ENCODE data around the gene OR1I1.

DNA sequence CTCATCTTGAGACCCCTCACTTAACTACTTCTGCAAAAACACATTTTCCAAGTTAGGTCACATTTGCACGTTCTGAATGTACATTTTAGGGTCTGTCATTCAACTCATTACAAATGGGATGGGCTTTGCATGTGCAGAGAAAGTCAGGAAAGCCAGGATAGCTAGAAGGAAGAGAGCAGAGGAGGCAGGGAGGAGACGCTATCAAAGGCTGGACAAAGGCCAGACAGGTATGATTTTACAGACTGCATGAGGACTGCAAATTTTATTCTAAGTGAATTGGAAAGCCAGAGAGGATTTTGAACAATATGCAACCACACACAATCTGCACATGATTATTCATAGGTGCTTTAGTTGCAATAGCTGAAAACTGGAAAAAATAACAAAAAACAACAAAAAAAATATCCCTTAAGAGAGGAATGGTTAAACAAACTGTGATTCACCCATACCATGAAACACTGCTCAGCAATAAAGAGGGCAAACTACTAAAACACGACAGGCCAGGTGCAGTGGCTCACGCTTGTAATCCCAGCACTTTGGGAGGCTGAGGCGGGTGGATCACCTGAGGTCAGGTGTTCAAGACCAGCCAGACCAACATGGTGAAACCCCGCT, 46.3 kb downstream of the OR1I1 start:
- TF ChIP-seq TARDBP (IDR thresholded peaks at IDR 0.05) (no peak), LEF1 (IDR thresholded peaks at IDR 0.05; ENCODE audit: borderline replicate concordance) (no peak), NFRKB (IDR thresholded peaks at IDR 0.05) (no peak), FOXA1 (IDR thresholded peaks at IDR 0.05) (no peak), ZNF384 (IDR thresholded peaks at IDR 0.05) (no peak), FOXK2 (IDR thresholded peaks at IDR 0.05) (no peak), HDGF (IDR thresholded peaks at IDR 0.05; ENCODE audit: borderline replicate concordance) (no peak), SP1 (IDR thresholded peaks at IDR 0.05) (no peak), BHLHE40 (IDR thresholded peaks at IDR 0.05; ENCODE audit: borderline replicate concordance) (no peak), CTBP1 (IDR thresholded peaks at IDR 0.05; ENCODE audit: borderline replicate concordance) (no peak), FOXM1 (IDR thresholded peaks at IDR 0.05; ENCODE audit: borderline replicate concordance) (no peak), SUZ12 (IDR thresholded peaks at IDR 0.05) (no peak)
- TF ChIP-seq, protein P1, sequence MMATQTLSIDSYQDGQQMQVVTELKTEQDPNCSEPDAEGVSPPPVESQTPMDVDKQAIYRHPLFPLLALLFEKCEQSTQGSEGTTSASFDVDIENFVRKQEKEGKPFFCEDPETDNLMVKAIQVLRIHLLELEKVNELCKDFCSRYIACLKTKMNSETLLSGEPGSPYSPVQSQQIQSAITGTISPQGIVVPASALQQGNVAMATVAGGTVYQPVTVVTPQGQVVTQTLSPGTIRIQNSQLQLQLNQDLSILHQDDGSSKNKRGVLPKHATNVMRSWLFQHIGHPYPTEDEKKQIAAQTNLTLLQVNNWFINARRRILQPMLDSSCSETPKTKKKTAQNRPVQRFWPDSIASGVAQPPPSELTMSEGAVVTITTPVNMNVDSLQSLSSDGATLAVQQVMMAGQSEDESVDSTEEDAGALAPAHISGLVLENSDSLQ (IDR thresholded peaks at IDR 0.05): no peak

All from HEK293T (cell line).